HTR-8/SVneo (cell line): ENCODE measurements around the gene FGD5.

Experiments used
- DNase-seq: peaks from one replicate; pipeline ENCODE4 v3.0.0; 2011; ENCODE audit warnings: low spot score, mixed read lengths; ENCODE audit not compliant: insufficient read length
- FAIRE-seq: peaks from 2 replicates; lab custom pipeline; 2011; peaks lifted over from hg19 to GRCh38; lab: Jason Lieb, UNC

FGD5 gene

DNA sequence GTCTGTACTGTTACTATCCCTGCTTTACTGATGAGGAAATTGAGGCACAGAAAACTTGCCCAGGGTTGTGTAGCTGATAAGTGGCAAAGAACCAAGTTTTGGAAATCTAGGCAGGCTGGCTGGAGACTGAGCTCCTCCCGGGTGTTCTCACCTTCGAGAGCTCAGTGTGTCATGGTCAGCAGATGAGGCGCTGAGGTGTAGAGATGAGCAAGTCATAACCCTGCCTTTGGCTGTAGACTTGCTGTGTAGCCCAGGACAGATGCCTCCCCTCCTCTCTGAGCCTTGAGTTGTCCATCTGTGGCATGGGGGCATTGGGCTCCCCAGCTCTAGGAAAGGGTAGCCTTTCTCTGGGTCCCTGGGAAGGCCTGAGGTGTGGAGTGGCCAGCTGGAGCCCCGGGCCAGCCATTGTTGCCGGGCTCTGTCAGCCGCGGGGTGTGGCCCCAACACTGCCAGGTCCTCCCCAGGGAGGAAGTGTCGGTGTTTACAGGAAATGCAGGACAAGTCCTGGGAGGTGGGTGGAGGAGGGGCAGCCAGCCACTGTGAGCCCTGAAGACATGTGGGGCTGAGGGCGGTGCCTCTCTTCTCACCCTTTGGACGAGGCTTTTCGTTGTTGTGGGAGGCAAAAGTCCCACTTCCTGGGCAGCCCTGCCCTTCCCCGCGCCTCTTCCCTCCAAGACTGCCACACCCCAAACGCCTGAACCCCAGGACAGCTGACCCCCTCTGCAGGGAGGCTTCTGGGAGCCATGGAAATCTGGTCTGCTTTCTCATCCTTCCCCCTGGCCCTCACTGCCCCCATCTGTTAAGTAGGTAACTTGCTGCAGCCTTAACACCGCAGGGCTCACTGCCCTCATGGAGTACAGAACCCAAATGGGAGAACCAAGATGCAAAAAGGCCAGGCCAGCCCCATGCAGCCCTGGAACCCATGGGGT lies 29.1 kb downstream of the FGD5 start:
- DNase-seq (no peak), FAIRE-seq (no peak)

DNA sequence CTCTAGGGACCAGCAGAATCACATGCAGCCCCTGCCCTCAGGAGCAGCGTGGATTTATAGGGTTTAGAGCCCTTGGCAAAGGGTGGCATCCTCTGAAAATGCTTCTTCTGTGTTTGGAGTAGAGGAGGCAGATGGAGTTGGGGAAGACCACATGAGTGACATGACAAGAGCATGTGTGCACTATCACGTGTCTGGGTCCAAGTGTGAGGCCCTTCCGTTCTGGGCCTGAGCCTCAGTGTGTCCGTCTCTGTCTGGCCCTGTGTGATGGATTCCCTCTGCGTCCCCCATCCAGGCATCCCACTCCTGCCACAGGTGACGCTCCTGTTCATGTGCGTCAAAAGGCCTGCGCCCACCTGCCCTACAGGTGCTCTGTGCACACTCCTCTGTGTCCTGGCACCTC lies 30.1 kb downstream of the FGD5 start:
- no peak for DNase-seq
- no peak for FAIRE-seq

- FAIRE-seq (no peak), DNase-seq (no peak)
Observed at GRCh38 chr3:14849638-14850230, 31.0 kb downstream of the FGD5 start.

- DNase-seq: no peak
- FAIRE-seq: no peak
Observed at GRCh38 chr3:14852058-14852594, 33.4 kb downstream of the FGD5 start.

- FAIRE-seq: no peak
- no peak for DNase-seq
Observed at GRCh38 chr3:14852717-14853116, 34.0 kb downstream of the FGD5 start.

- no peak for DNase-seq
- no peak for FAIRE-seq
Observed at GRCh38 chr3:14853271-14853951, 34.6 kb downstream of the FGD5 start.

GRCh38 chr3:14857506-14857905 lies 38.7 kb downstream of the FGD5 start:
- FAIRE-seq: no peak
- DNase-seq: no peak

DNA sequence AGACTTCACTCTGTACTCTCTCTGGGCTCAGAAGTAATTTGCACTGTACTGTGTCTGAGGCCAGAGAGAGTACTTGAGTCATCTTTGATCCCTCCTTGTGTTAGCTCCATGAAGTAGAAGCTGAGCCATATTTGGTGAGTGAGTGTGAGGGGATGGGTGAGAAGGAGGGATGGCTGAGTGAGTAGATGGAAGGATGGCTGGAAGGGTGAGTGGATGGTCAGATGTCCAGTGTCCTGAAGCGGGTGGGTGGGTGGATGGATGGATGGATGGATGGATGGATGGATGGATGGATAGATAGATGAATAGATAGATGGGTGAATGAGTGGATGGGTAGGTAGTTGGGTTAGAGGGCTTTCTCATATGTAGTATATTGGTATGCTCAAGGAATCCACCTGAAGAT lies 39.3 kb downstream of the FGD5 start:
- DNase-seq (no peak), FAIRE-seq (no peak)

- FAIRE-seq: no peak
- DNase-seq: no peak
Observed at GRCh38 chr3:14859880-14860279, 41.1 kb downstream of the FGD5 start.

DNA sequence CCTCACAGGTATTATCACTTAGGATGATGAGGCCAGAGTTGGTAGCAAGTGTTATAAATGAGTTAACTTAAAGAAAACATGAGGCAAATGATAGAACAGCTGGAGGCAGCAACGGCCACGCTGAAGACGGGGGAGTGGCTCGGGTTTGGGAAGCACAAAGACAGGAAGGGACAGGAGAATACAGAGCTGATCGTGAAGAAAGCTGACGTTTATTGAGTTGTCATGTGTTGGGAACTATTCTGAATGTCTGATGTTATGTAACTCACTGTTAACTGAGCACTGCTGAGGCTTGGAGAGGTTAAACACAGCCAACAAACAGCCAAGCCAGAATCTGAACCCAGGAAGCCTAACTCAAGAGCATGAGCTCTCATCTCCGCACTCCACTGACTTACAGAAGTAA lies 42.3 kb downstream of the FGD5 start:
- FAIRE-seq (no peak), DNase-seq (no peak)

DNA sequence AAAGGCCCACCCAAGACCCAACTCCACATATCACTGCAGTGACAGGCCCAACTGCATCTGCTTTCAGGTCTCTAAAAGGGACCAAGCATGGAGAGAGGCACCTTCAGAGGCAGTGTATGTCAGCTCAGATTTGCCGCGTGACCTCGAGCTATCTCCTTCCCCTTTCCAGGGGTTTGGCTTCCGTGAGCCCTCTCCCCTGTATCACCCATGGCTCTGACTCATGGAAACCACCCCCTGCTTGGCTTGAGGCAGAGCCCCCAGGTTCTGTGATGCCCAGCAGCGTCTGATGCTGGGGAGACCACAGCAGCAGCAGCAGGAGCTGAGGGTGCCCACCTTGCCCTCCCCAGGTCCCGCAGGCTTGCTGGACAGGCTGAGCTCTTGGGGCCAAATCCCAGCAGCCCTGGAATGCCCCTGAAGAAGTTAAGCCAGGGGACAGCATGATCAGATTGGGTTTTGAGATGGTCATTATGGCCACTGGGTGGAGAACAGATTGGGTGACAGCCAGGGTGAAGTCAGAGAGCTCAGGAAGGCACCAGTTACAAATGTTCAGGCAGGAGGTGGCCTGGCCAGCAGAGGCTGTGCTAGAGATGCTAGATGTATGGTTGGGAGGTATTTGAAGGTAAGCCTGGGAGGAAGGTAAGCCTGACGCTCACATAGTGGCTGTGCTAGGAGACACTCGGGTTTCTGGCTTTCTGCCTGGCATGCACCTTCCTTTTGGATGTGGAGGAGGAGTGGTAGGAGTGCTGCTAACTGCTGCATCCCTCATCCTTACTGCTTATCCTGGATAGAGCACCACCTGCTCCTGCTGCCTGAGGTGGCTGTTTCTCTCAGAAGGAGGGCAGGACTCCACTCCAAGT lies 42.9 kb downstream of the FGD5 start:
- DNase-seq (no peak), FAIRE-seq (no peak)

GRCh38 chr3:14862303-14862660 lies 43.5 kb downstream of the FGD5 start:
- DNase-seq (no peak), FAIRE-seq (no peak)

DNA sequence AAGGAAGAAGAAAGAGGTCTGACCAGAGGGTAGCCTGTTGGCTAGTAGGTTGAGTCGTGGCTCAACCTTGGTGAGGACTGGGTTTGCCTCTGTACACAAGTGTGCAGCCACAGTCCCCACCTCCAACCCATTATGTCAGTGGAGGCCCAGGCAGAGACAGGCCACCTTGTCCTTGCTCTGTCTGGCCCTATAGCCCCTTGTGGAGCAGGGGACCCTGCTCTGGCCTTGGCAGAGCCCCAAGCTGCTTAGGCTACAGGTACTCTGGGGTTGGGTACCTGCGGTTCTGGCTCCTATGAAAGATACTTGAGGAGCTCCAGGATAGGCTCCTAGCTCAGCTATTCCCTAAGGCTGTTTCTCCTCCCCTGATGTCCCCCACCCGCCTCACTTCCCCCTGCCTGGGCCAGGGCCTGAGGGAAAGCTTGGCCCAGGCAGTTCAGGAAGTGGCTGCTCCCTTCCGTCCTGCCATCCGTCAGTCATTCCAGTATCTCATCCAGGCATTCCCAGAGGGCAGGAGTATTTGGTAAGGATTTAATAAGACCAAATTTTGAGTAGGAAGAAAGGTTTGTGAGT lies 44.0 kb downstream of the FGD5 start:
- FAIRE-seq (no peak), DNase-seq (no peak)

GRCh38 chr3:14863333-14864100 lies 44.8 kb downstream of the FGD5 start:
- DNase-seq (no peak), FAIRE-seq (no peak)

DNA sequence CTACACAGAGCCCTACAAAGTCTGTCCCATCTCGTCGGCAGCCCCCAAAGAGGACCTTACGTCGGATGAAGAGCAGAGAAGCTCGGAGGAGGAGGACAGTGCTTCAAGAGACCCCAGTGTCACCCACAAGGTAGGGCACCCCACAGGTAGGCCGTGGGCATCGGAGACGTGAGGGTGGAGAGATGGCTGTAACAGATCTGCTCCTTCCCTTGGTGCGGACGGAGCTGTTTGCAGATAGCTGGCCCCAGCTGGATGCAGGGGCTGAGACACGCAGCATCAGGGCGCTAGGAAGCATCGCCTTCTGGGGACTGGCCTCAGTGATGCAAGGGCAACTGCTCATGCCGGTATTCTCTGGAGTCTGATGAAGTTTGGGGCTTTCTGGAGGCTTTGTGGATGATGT lies 45.4 kb downstream of the FGD5 start:
- no peak for FAIRE-seq

DNA sequence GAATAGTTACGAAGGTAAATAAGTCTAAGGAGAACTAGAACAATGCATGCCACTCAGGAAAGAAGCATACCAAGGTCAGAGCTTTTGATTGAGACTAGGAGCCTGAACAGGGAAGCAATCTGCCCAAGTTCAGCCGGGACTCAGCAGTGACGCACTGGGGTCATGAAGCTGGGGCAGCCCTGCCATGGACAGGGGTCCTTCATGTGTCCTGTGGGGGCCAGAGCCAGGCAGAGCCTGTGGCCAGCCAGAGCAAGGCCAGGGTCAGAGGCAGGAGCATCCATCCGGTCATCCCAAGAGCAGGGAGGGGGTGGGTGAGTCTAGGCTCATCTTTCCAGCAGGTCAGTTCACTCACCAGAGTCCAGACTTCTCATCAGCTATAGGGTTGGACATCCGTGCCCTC lies 47.9 kb downstream of the FGD5 start:
- DNase-seq: no peak
- no peak for FAIRE-seq

More for the DNA sequence above, 45.4 kb downstream of the FGD5 start:
- no peak for DNase-seq

DNA sequence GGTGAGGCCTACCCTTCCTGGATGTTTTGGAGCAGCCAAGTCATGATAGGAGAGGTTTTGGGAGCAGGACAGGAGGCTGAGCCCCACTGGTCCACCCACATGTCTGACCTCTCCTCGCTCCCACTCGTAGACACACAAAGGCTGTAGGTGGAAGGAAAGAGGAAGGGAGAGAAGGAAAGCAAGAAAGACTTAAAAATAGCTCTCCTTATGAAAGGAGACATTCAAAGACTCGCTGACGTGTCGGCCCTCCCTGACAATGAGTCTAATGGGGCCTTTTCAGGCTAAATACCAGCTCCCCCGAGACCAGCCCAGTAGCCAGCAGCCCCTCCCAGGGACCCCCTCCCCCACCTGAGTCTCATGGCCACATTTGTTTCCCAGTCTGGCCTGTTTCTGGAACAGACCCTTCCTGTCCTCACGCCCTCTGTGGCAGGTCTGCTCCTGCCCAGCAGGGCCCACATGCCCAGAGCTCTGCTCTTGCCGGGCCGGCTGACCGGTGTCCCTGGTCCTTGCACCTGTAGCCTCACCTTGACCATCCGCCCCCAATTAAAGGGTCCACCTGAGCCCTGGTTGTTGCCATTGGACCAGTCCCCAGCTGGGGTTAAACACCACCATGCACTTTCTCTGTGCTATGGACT lies 49.3 kb downstream of the FGD5 start:
- DNase-seq (no peak), FAIRE-seq (no peak)

- no peak for FAIRE-seq
- DNase-seq: no peak
Observed at GRCh38 chr3:14869917-14870782, 51.4 kb downstream of the FGD5 start.
